ENCODE measurements around the gene SPTBN4. TPM values are rescaled to one million over a fixed set of nuclear protein-coding genes. Genes with fewer than 3 reads are reported as not detected.
"Not testable (repeated sequence)": the region's sequence is repeated elsewhere in the genome, so short reads cannot be mapped to it uniquely, and the experiment has no call there.

The SPTBN4 gene
- polyA plus RNA-seq, 3 donors, result 0.65 to 1.8 (median 1.4) TPM

GRCh38 chr19:40581531-40581930 lies 114.7 kb downstream of the SPTBN4 start:
- no peak for DNase-seq (ENCODE audit: low read depth in 3 of 3, low spot score in 2 of 3)

- no peak for DNase-seq (ENCODE audit: low read depth in 3 of 3, low spot score in 2 of 3)
Observed at GRCh38 chr19:40582467-40582866, 115.7 kb downstream of the SPTBN4 start.

- no peak for DNase-seq (ENCODE audit: low read depth in 3 of 3, low spot score in 2 of 3)
Observed at GRCh38 chr19:40583283-40583682, 116.5 kb downstream of the SPTBN4 start.

- DNase-seq (ENCODE audit: low read depth in 3 of 3, low spot score in 2 of 3), result no peak
Observed at GRCh38 chr19:40584007-40584406, 117.2 kb downstream of the SPTBN4 start.

GRCh38 chr19:40585241-40585981 lies 118.6 kb downstream of the SPTBN4 start:
- DNase-seq (ENCODE audit: low read depth in 3 of 3, low spot score in 2 of 3), result no peak

GRCh38 chr19:40585982-40586422 lies 119.2 kb downstream of the SPTBN4 start:
- no peak for DNase-seq (ENCODE audit: low read depth in 3 of 3, low spot score in 2 of 3)

- no peak for DNase-seq (ENCODE audit: low read depth in 3 of 3, low spot score in 2 of 3)
Observed at GRCh38 chr19:40586611-40587010, 119.8 kb downstream of the SPTBN4 start.

GRCh38 chr19:40588110-40588854 lies 121.5 kb downstream of the SPTBN4 start:
- no peak for DNase-seq (ENCODE audit: low read depth in 3 of 3, low spot score in 2 of 3)

GRCh38 chr19:40588926-40589569 lies 122.2 kb downstream of the SPTBN4 start:
- no peak for DNase-seq (ENCODE audit: low read depth in 3 of 3, low spot score in 2 of 3)

GRCh38 chr19:40589591-40590429 lies 123.0 kb downstream of the SPTBN4 start:
- no peak for DNase-seq (ENCODE audit: low read depth in 3 of 3, low spot score in 2 of 3)

GRCh38 chr19:40590464-40591265 lies 123.9 kb downstream of the SPTBN4 start:
- DNase-seq (ENCODE audit: low read depth in 3 of 3, low spot score in 2 of 3), result no peak

- not testable (repeated sequence) for DNase-seq (ENCODE audit: low read depth in 3 of 3, low spot score in 2 of 3)
Observed at GRCh38 chr19:40591724-40592123, 124.9 kb downstream of the SPTBN4 start.

- no peak for DNase-seq (ENCODE audit: low read depth in 3 of 3, low spot score in 2 of 3)
Observed at GRCh38 chr19:40592170-40592569, 125.4 kb downstream of the SPTBN4 start.

- no peak for DNase-seq (ENCODE audit: low read depth in 3 of 3, low spot score in 2 of 3)
Observed at GRCh38 chr19:40594255-40594654, 127.5 kb downstream of the SPTBN4 start.

- no peak for DNase-seq (ENCODE audit: low read depth in 3 of 3, low spot score in 2 of 3)
Observed at GRCh38 chr19:40594657-40595091, 127.9 kb downstream of the SPTBN4 start.

GRCh38 chr19:40596608-40597328 lies 130.0 kb downstream of the SPTBN4 start:
- no peak for DNase-seq (ENCODE audit: low read depth in 3 of 3, low spot score in 2 of 3)

GRCh38 chr19:40597329-40597838 lies 130.6 kb downstream of the SPTBN4 start:
- no peak for DNase-seq (ENCODE audit: low read depth in 3 of 3, low spot score in 2 of 3)

GRCh38 chr19:40598121-40598917 lies 131.5 kb downstream of the SPTBN4 start:
- DNase-seq (ENCODE audit: low read depth in 3 of 3, low spot score in 2 of 3), result peak in 2 of 3 donors; percentile 88
